Fibroblast of skin of left quadriceps (primary cell): ENCODE measurements around the gene KLHL28.

Experiments
- DNase-seq, 2 experiments: peaks; one replicate each; pipeline ENCODE4 v3.0.0-alpha.2; 2013; ENCODE audit warnings: low read depth in 2 of 2

The KLHL28 gene

GRCh38 chr14:44960646-44961045 is 1.1 kb downstream of the KLHL28 start:
- no peak for DNase-seq

DNA sequence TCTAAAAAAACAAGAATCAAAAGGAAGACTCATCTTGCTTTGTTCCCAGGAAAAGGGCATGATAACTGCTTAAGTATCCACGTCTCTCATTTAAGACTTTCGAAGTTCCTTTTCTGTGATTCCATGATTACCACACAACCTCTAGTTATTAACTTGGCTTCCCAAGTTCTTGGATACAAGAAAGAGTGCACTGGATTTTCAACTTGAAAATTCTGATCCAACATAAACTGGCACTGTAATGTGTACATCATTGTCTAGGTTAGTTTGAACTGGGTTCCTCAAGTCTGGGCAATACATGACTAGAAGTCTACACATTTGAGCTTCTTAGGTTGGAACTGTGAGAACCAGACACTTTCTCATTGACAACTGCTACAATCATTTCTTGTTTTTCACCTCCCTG is 1.6 kb downstream of the KLHL28 start:
- DNase-seq: no peak

GRCh38 chr14:44959538-44959937 is 2.2 kb downstream of the KLHL28 start:
- no peak for DNase-seq

- DNase-seq: no peak
Measured at GRCh38 chr14:44956866-44957265, 4.9 kb downstream of the KLHL28 start.

DNA sequence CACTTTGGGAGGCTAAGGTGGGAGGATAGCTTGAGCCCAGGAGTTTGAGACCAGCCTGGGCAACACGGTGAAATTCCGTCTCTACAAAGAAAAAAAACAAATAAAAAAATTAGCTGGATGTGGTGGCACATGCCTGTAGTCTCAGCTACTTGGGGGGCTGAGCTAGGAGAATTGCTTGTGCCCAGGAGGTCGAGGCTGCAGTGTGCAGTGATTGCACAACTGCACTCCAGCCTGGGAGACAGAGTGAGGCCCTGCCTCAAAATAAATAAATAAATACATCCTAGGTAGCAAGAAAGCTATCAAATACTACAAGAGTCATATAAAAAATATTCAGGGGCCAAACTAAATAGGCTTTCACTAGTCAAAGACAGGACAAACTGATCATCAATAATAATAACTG is 6.2 kb downstream of the KLHL28 start:
- DNase-seq: no peak

DNA sequence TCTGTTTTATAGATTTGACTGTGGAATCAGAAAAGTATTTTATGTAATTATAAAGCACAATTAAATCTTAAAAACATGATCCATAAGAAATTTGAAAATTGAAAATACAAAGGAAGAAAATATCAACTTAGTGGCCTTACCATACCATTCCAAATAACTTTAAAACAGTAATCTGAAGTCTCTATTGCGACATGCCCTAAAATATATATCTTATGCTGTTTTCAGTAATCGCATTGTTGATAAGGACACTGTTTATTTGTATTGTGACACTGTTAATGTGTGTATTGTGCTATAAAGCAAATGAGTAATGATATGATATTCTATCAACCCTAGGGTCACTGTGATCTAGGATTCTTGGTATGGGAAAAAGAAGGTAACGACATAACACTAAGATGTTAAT is 7.0 kb downstream of the KLHL28 start:
- no peak for DNase-seq

DNA sequence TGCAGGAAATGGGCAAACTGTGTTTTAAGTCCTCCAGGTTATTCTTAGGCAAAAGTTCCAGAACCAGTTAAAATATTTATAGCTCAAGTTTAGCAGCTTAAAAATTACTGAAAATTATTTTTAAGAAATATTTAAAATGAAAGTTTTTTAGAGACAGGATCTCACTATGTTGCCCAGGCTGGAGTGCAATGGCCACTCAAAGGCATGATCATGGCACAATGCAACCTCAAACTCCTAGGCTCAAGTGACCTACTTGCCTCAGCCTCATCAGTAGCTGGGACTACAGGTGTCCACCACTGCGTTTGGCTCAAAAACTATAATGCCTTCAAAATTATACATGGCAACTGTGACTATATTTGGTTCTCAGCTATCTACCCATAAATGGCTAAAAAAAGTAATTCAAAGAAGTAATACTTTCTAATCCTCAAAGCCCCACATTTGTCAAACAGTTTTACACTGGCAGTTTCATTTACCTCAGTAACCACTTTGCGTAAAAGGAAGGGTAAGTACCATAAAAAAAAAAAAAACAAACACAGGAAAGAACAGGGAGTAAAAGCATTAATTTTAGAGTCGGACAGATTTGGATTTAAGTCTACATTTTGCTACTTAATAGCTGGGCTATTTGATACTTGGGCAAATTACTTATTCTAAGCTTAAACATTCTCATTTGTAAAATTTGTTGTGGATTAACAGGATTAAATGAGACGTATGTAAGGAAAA is 9.2 kb downstream of the KLHL28 start:
- DNase-seq: no peak

GRCh38 chr14:44951051-44951450 is 10.7 kb downstream of the KLHL28 start:
- no peak for DNase-seq

- peak; percentile 91 to 92 for DNase-seq
Measured at GRCh38 chr14:44945264-44945663, 16.5 kb downstream of the KLHL28 start.

GRCh38 chr14:44944107-44944506 is 17.6 kb downstream of the KLHL28 start:
- DNase-seq: no peak

GRCh38 chr14:44942436-44942835 is 19.3 kb downstream of the KLHL28 start:
- DNase-seq: no peak

DNA sequence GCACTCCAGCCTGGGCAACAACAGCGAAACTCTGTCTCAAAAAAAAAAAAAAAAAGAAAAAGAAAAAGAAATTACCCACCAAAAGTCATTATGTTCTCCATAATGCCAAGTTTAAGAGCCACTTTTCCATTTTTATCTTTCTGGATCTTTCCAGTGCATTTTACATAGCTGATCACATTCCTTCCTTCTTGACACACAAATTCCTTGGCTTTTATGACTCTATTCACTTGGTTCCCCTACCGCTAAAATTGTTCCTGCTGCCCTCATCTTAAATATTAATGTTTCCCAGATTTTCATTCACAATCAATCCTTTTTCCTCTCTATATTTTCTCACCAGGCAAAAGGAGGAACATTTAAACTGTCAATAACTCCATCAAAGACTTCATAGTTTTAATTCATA is 20.2 kb downstream of the KLHL28 start:
- DNase-seq: no peak

DNA sequence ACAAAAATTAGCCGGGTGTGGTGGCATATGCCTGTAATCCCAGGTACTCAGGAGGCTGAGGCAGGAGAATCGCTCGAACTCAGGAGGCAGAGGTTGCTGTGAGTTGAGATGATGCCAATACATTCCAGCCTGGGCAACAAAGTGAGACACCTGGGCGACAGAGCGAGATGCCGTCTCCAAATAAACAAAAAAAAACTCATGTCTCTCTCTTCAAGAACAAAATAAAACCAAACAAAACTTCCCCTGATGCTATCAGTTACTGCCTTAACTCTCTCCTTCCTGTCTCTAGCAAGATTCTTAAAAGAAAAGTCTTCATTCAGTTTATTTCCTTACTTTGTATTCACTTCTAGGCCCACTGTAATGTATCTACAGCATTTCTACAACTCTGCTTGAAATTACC is 20.8 kb downstream of the KLHL28 start:
- no peak for DNase-seq

DNA sequence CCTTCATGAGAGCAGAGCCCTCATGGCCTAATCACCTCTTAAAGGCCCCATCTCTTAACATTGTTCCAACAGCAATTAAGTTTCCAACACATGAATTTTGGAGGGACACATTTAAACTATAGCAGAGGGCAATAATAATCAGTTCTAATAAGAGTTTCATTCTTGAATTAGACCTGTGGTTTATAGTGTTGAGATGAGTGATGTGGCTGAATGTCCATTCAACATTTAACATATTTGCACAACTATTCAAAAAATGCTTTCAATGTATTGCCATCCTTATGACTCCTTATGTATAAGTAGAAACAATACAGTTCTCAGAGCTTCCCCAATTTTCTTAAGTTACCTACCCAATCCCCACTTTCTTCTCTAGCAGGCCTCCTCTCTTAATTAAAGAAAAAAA is 21.5 kb downstream of the KLHL28 start:
- peak in 1 of 2 experiments; percentile 40 for DNase-seq

DNA sequence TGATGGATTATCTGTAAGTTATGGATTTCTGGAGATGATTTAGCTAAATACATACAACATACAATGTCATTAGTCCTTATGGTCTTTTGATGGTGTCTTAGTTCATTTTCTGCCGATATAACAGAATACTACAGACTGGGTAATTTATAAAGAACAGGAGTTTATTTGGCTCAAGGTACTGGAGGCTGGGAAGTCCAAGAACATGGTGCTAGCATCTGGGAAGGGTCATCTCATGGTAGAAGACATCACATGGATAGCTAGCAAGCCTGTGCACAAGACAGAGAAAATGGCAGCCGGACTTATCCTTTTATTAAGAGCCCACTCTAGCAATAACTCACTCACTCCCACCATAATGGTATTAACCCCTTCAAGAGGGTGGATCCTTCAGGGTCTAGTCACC is 24.2 kb downstream of the KLHL28 start:
- DNase-seq: no peak

GRCh38 chr14:44935155-44935554 is 26.6 kb downstream of the KLHL28 start:
- DNase-seq: no peak

GRCh38 chr14:44928793-44929192 is 33.0 kb downstream of the KLHL28 start:
- no peak for DNase-seq

- DNase-seq: no peak
Measured at GRCh38 chr14:44914849-44915248, 46.9 kb downstream of the KLHL28 start.

DNA sequence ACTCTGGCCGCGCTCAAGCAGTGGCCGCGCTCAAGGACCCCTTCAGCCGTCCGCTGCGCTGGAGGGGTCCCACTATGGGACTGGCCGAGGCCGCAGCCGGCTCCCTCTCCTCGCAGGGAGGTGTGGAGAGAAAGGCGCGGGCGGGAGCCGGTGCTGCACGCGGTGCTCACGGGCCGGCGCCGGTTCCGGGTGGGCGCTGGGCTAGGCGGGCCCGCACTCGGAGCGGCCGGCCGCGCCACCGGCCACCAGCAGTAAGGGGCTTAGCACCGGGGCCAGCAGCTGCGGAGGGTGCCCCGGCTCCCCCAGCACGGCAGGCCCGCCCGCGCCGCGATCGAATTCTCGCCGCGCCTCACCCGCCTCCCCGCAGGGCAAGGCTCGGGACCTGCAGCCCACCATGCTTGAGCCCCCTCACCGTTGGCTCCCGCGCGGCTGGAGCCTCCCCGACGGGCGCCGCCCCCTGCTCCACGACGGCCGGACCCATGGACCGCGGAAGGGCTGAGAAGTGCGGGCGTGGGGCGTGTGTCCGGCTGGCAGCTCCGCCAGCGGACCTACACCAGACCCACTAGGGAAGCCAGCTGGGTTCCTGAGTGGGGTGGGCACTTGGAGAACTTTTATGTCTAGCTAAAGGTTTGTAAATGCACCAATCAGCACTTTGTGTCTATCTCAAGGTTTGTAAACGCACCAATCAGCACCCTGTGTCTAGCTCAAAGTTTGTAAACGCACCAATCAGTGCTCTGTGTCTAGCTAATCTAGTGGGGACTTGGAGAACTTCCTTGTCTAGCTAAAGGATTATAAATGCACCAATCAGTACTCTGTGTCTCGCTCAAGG is 49.5 kb downstream of the KLHL28 start:
- DNase-seq: no peak

DNA sequence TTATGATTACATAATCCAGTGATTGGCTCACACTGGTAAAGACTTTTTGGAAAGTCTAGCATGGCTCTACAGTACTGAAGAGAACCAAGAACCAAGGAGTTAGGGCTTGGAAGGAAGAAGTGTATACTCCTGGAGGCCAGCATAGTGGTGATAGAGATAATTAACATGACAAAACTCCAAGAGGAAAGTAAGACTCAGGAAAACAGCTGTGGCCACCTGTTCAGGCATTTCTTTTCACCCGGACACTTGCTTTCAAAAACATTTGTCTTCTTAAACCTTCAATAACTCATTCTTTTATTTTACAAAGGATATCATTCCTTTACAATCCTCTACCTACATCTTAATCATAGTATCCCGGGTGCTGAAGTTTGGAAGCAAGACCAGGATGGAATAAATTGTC is 50.9 kb downstream of the KLHL28 start:
- DNase-seq: no peak

DNA sequence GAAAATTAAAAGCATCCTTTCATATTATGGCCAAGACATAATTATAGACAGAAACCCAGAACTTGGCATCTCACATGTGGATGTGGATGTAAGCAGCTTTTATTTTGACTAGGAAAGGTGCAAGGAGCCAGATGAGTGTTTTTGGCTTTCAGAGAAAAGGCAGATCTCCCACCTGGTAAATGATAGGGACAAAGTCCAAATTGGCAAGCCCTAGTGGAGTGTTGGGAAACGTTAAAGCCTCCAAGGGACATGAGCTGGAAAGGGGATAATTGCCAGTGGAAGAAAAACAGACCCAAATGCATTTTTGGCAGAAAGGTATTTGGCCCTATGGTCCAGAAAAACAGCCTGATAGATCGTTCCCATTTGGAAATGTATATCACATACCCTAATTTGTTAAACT is 60.1 kb downstream of the KLHL28 start:
- no peak for DNase-seq

GRCh38 chr14:44898551-44898950 is 63.2 kb downstream of the KLHL28 start:
- DNase-seq: no peak

- peak in 1 of 2 experiments; percentile 11 for DNase-seq
Measured at GRCh38 chr14:44897845-44898151, 63.9 kb downstream of the KLHL28 start.
